Measurements from ENCODE around the gene NEDD8.
"Not testable (repeated sequence)": the region's sequence is repeated elsewhere in the genome, so short reads cannot be mapped to it uniquely, and the experiment has no call there.

DNA sequence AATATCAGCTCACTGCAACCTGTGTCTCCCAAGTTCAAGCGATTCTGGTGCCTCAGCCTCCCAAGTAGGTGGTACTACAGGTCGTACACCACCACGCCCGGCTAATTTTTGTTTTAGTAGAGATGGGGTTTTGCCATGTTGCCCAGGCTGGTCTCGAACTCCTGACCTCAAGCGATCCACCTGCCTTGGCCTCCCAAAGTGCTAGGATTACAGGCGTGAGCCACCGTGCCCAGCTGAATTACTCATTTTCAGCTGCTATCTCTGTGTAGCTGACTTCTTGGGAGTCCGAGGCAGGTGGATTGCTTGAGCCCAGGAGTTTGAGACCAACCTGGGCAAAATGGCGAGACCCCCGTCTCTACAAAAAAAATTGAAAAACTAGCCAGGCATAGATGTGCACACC is 13.2 kb upstream of the NEDD8 start:
- not testable (repeated sequence) for TF ChIP-seq POLR2A (IDR thresholded peaks at IDR 0.05)
- TF ChIP-seq, protein P1, sequence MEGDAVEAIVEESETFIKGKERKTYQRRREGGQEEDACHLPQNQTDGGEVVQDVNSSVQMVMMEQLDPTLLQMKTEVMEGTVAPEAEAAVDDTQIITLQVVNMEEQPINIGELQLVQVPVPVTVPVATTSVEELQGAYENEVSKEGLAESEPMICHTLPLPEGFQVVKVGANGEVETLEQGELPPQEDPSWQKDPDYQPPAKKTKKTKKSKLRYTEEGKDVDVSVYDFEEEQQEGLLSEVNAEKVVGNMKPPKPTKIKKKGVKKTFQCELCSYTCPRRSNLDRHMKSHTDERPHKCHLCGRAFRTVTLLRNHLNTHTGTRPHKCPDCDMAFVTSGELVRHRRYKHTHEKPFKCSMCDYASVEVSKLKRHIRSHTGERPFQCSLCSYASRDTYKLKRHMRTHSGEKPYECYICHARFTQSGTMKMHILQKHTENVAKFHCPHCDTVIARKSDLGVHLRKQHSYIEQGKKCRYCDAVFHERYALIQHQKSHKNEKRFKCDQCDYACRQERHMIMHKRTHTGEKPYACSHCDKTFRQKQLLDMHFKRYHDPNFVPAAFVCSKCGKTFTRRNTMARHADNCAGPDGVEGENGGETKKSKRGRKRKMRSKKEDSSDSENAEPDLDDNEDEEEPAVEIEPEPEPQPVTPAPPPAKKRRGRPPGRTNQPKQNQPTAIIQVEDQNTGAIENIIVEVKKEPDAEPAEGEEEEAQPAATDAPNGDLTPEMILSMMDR (IDR thresholded peaks at IDR 0.05 in 8 of 11, conservative IDR thresholded peaks at IDR 0.05 in 3 of 11), result not testable (repeated sequence)

All from spleen (tissue), 7 donors.